Esophagus muscularis mucosa (tissue), 4 donors: Measurements from ENCODE around the gene TRPV2.

ENCODE experiments used
- EP300 ChIP-seq: sonication (generic); formaldehyde crosslinking; IDR thresholded peaks from one replicate; pipeline ENCODE4 v1.6.1; 2017; ENCODE audit warnings: antibody characterized with exemption
- POLR2A ChIP-seq: fragments of 450-650 bp; IDR thresholded peaks from one replicate; pipeline ENCODE4 v1.6.1; 2017; ENCODE audit warnings: antibody characterized with exemption, moderate library complexity, mild to moderate bottlenecking, low read depth
- POLR2AphosphoS5 ChIP-seq, 2 donors: sonication (generic); formaldehyde crosslinking; IDR thresholded peaks; one replicate each; pipeline ENCODE4 v1.6.1; 2017; ENCODE audit warnings: antibody characterized with exemption in 2 of 2
- TF ChIP-seq, protein P1 (sequence below), 3 experiments: fragments of 200-600 bp in 2 of 3; fragments of 450-650 bp in 1 of 3; sonication (generic) in 2 of 3; IDR thresholded peaks; one replicate each; pipeline ENCODE4 v1.5.1; 2017 to 2019; ENCODE audit warnings: antibody characterized with exemption in 3 of 3, mild to moderate bottlenecking in 2 of 3, moderate library complexity in 1 of 3

DNA sequence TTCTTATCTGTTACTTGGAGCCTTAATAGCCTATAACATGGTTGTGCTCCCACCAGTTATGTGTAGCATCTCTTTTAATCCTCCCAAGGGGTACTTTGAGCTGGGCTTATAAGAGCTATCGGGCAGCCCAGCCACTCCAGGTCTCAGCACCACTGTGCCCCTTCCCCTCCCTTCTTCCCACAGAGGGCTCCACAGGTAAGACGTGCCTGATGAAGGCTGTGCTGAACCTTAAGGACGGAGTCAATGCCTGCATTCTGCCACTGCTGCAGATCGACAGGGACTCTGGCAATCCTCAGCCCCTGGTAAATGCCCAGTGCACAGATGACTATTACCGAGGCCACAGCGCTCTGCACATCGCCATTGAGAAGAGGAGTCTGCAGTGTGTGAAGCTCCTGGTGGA, 7.0 kb downstream of the TRPV2 start:
- TF ChIP-seq, protein P1, sequence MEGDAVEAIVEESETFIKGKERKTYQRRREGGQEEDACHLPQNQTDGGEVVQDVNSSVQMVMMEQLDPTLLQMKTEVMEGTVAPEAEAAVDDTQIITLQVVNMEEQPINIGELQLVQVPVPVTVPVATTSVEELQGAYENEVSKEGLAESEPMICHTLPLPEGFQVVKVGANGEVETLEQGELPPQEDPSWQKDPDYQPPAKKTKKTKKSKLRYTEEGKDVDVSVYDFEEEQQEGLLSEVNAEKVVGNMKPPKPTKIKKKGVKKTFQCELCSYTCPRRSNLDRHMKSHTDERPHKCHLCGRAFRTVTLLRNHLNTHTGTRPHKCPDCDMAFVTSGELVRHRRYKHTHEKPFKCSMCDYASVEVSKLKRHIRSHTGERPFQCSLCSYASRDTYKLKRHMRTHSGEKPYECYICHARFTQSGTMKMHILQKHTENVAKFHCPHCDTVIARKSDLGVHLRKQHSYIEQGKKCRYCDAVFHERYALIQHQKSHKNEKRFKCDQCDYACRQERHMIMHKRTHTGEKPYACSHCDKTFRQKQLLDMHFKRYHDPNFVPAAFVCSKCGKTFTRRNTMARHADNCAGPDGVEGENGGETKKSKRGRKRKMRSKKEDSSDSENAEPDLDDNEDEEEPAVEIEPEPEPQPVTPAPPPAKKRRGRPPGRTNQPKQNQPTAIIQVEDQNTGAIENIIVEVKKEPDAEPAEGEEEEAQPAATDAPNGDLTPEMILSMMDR (IDR thresholded peaks at IDR 0.05) = no peak
- TF ChIP-seq POLR2A (no peak), POLR2AphosphoS5 (IDR thresholded peaks at IDR 0.05) (no peak), EP300 (no peak)
